ENCODE data around the gene SLC16A5.
"Not testable (repeated sequence)": the region's sequence is repeated elsewhere in the genome, so short reads cannot be mapped to it uniquely, and the experiment has no call there.

The SLC16A5 gene

GRCh38 chr17:75087558-75088453 is at the start of gene SLC16A5:
TSS of gene SLC16A5 (plus strand) at chr17:75087954. CDS start at chr17:75093637, 5,683 bp downstream.
- peak; percentile 92 for DNase-seq (ENCODE audit: low read depth)

- DNase-seq (ENCODE audit: low read depth): no peak
Observed at GRCh38 chr17:75039238-75039637, 48.5 kb upstream of the SLC16A5 start.

- DNase-seq (ENCODE audit: low read depth): no peak
Observed at GRCh38 chr17:75041656-75042280, 46.0 kb upstream of the SLC16A5 start.

- DNase-seq (ENCODE audit: low read depth): not testable (repeated sequence)
Observed at GRCh38 chr17:75043789-75044188, 44.0 kb upstream of the SLC16A5 start.

GRCh38 chr17:75044716-75045115 is 43.0 kb upstream of the SLC16A5 start:
- DNase-seq (ENCODE audit: low read depth): no peak

- not testable (repeated sequence) for DNase-seq (ENCODE audit: low read depth)
Observed at GRCh38 chr17:75045946-75046406, 41.8 kb upstream of the SLC16A5 start.

- DNase-seq (ENCODE audit: low read depth): peak; percentile 97
Observed at GRCh38 chr17:75046407-75047289, 41.1 kb upstream of the SLC16A5 start, which contains the start of the genes ATP5PD and KCTD2. TSS of gene ATP5PD (minus strand) at chr17:75046969. CDS start at chr17:75042650, 4,319 bp downstream. TSS of gene KCTD2 (plus strand) at chr17:75047225. CDS start at chr17:75047251, 26 bp downstream.

- no peak for DNase-seq (ENCODE audit: low read depth)
Observed at GRCh38 chr17:75047398-75048098, 40.2 kb upstream of the SLC16A5 start.

GRCh38 chr17:75048249-75048878 is 39.4 kb upstream of the SLC16A5 start:
- DNase-seq (ENCODE audit: low read depth): peak; percentile 83

GRCh38 chr17:75049057-75049456 is 38.7 kb upstream of the SLC16A5 start:
- no peak for DNase-seq (ENCODE audit: low read depth)

GRCh38 chr17:75049706-75050105 is 38.0 kb upstream of the SLC16A5 start:
- no peak for DNase-seq (ENCODE audit: low read depth)

- DNase-seq (ENCODE audit: low read depth): no peak
Observed at GRCh38 chr17:75051941-75052340, 35.8 kb upstream of the SLC16A5 start.

GRCh38 chr17:75059369-75060345 is 28.1 kb upstream of the SLC16A5 start:
- DNase-seq (ENCODE audit: low read depth): peak; percentile 83

GRCh38 chr17:75060434-75061054 is 27.2 kb upstream of the SLC16A5 start:
- DNase-seq (ENCODE audit: low read depth): no peak

GRCh38 chr17:75061055-75061438 is 26.7 kb upstream of the SLC16A5 start:
- no peak for DNase-seq (ENCODE audit: low read depth)

GRCh38 chr17:75061618-75062017 is 26.1 kb upstream of the SLC16A5 start:
- no peak for DNase-seq (ENCODE audit: low read depth)

GRCh38 chr17:75063201-75063600 is 24.6 kb upstream of the SLC16A5 start:
- DNase-seq (ENCODE audit: low read depth): no peak

- no peak for DNase-seq (ENCODE audit: low read depth)
Observed at GRCh38 chr17:75063626-75064025, 24.1 kb upstream of the SLC16A5 start.

GRCh38 chr17:75064040-75064439 is 23.7 kb upstream of the SLC16A5 start:
- no peak for DNase-seq (ENCODE audit: low read depth)
